HG03103 (cell line): Measurements from ENCODE around the gene ARPC5L.
"Not testable (repeated sequence)": the region's sequence is repeated elsewhere in the genome, so short reads cannot be mapped to it uniquely, and the experiment has no call there.

Experiments
- ATAC-seq: cut with Tn5 transposase; IDR thresholded peaks from one replicate; pipeline ENCODE4 v1.9.1; 2021; ENCODE audit warnings: low read depth; ENCODE audit not compliant: unreplicated experiment

The ARPC5L gene

DNA sequence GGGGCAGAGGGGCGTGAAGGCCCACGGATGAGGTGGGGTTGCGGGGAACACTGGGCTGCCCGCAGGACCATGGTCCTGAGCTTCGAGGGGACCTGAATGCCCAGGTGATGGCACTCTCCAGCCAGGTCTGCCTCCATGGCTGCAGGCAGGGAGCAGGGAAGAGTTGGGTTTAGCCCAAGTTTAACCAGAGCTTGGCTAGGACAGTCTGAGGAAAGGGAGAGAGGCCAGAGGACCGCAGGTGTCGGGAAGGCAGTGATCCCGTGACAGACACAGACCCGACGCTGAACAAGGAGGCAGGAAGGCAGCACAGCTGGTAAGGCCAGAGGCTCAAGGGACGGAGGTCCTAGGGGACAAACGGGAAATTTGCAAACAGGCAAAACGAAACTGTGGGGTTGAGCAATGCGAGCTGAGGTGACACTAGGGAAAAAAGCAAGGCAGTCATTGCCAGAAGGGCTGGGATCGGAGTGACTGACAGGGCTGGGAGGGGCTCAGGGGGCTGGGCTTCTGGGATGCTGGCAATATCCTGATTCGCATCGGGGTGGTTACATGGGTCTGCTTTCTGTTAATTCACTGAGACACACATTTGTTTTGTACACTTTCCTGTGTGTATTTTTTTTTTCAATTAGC lies 25.0 kb downstream of the ARPC5L start:
- no peak for ATAC-seq

DNA sequence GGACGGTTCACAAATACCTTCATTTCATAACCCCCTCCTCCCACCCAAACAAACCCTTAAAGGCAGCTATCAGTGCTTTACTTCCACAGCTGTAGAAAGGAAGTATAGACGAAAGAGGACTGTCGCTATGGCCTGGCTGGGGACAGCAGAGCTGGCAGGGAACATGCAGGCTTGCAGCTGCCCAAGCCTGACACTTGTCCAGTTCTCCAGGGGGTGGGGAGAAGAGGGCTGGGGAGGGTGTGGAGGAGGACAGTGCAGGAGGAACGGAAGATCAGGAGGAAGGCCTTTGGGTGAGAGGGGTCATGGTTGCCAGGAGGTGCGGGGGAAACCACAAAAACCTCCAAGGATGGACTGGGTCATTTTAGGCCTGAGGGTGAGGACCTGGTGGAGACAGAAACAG lies 25.9 kb downstream of the ARPC5L start:
- no peak for ATAC-seq

GRCh38 chr9:124889006-124889405 lies 27.1 kb downstream of the ARPC5L start:
- ATAC-seq = no peak

DNA sequence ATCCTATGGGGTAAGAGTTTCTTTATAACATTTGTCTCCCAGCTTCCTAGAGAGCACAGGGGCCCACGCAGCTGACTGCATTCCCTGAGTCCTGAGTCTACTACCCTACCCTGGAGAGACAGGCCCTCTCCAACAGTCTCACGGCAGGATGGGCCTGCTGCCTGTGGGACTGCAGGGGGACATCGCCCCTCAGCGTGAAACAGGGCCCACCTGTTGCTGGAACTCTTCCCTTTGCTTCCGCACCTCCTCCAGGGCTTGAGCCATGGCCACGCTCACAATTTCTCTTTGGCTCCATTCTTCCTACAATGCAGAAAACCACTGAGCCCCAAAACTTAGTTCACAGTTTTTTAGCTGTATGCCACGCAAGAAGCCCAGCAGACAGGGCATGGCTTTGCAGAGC lies 28.2 kb downstream of the ARPC5L start:
- ATAC-seq = no peak

GRCh38 chr9:124894035-124894740 lies 32.3 kb downstream of the ARPC5L start:
- ATAC-seq = no peak

DNA sequence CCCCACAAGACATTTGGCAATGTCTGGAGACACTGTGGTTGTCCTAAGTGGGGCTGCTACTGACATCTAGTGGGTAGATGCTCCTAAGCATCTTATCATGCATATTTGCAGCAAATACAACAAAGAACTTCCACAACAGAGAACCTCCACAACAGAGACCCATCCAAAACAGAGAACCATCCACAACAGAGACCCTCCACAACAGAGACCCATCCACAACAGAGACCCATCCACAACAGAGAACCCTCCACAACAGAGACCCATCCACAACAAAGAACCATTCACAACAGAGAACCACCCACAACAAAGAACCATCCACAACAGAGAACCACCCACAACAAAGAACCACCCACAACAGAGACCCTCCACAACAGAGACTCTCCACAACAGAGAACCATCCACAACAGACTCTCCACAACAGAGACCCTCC lies 32.8 kb downstream of the ARPC5L start:
- no peak for ATAC-seq

GRCh38 chr9:124897570-124898460 lies 35.9 kb downstream of the ARPC5L start:
- no peak for ATAC-seq

- no peak for ATAC-seq
Observed at GRCh38 chr9:124899845-124900244, 37.9 kb downstream of the ARPC5L start.

GRCh38 chr9:124906966-124907365 lies 45.0 kb downstream of the ARPC5L start:
- no peak for ATAC-seq

DNA sequence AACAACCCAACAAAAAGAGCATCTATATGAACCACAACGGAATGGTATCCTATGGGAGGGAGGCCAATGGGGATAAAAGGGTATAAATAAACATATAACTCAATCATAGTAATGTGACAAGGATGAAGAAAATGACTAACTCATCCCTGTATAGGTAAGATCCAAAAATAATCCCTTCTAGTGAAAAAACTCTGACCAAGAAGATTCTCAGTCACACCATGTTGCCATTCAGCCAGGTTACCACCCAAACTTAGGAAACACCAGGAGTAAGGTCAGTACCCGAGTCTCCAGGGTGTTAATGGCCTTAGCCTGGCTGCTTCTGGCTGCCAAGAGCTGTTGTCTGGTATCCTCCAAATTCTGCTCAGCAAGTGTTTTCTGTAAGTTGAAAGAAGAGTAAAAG lies 46.2 kb downstream of the ARPC5L start:
- no peak for ATAC-seq

GRCh38 chr9:124911766-124912165 lies 49.8 kb downstream of the ARPC5L start:
- no peak for ATAC-seq

- no peak for ATAC-seq
Observed at GRCh38 chr9:124913378-124913777, 51.4 kb downstream of the ARPC5L start.

DNA sequence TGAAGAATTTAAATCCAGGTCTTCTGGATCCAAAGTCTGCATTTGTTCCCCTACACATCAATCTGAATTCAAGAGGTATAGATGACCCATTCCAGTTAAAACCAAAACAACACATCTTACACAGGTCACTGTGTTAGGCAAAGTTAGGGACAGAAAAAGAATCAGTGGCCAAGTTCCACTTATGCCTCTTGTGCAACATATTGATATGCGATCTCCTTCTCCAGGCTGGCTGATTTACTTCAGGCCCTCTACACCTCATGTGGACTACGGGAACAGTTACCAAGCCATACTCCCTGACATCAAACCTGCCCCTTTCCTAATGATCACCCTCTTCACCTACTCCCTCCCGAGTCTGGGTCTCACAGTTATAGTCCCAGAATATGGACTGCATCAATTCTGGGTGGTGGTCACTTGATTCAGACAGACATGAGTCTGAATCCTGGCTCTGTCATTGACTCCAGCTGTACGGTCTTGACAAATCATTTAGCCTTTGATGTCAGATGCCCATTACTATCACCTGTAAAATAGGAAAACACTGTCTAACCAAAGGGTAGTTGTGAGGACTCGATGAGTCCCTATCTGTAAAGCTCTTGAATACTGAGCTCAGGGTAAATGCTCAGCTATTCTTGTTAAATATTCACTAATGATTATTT lies 52.9 kb downstream of the ARPC5L start:
- ATAC-seq = no peak

GRCh38 chr9:124920394-124920793 lies 58.5 kb downstream of the ARPC5L start:
- not testable (repeated sequence) for ATAC-seq
